ENCODE data around the gene LAMA2. TPM values are rescaled to one million over a fixed set of nuclear protein-coding genes. Genes with fewer than 3 reads are reported as not detected.

Gene LAMA2
- total RNA-seq, 3 donors from 2014 or later = 116 to 293 (median 118) TPM

DNA sequence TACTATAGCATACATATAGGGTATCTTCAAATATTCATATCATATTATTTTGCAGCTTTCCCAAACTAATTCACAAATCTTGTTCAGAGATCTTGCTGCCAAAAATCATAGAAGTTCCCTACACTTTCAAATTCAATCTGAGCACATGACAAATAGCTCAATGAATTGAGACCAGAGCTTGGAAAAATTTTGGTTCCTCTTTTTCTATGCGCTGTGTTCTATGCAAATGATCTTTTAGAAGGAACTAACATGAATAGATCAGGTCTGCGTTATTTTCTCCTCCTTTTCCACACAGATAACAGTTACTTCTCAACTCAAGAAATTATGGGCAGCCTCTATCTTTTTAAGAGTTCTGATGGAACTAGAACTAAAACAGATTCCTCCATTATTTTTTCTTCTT lies 510.7 kb downstream of the LAMA2 start:
- Histone ChIP-seq H3K4me3 (no peak overlapping the region), H3K27me3 (no peaks in the 10 kb centered on the region), H3K9me3 (no peaks in the 10 kb centered on the region), H3K36me3 (no peaks in the 10 kb centered on the region), H3K4me1 (no peaks in the 10 kb centered on the region), H3K27ac (no peak overlapping the region)
- intact Hi-C loops (cut with DNase I; ENCODE audit: low total_unique reads) = no loop called here
- TF ChIP-seq, protein P1, sequence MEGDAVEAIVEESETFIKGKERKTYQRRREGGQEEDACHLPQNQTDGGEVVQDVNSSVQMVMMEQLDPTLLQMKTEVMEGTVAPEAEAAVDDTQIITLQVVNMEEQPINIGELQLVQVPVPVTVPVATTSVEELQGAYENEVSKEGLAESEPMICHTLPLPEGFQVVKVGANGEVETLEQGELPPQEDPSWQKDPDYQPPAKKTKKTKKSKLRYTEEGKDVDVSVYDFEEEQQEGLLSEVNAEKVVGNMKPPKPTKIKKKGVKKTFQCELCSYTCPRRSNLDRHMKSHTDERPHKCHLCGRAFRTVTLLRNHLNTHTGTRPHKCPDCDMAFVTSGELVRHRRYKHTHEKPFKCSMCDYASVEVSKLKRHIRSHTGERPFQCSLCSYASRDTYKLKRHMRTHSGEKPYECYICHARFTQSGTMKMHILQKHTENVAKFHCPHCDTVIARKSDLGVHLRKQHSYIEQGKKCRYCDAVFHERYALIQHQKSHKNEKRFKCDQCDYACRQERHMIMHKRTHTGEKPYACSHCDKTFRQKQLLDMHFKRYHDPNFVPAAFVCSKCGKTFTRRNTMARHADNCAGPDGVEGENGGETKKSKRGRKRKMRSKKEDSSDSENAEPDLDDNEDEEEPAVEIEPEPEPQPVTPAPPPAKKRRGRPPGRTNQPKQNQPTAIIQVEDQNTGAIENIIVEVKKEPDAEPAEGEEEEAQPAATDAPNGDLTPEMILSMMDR (IDR thresholded peaks at IDR 0.05) = no peak
- TF ChIP-seq POLR2A (IDR thresholded peaks at IDR 0.05) (no peak), POLR2AphosphoS5 (IDR thresholded peaks at IDR 0.05) (no peak)
- DNase-seq (ENCODE audit: low spot score in 2 of 2) = no peak

DNA sequence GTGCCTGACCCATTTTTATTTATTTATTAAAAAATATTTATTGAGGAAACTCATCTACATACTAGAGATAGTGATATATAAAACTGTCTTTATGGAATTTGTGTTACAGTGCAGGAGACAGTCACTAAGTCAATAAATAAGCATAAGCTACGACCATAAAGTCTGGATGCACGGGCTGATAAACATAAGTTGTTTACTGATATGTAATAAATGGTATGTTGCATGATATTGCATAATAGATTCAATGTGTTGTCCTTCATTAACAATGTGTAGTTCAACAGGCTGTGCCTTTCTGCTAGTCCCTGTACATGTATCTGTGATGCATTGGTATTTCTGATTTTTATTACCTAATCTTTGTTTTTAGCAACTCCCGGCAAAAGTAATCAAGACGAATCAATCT lies 515.8 kb downstream of the LAMA2 start:
- Histone ChIP-seq H3K27me3 (no peaks in the 10 kb centered on the region), H3K4me1 (no peaks in the 10 kb centered on the region), H3K4me3 (no peak overlapping the region), H3K9me3 (no peaks in the 10 kb centered on the region), H3K27ac (no peak overlapping the region), H3K36me3 (peaks cover 4% of the 10 kb centered on the region)
- no peak for DNase-seq (ENCODE audit: low spot score in 2 of 2)
- TF ChIP-seq POLR2AphosphoS5 (IDR thresholded peaks at IDR 0.05) = no peak
- intact Hi-C loops (cut with DNase I; ENCODE audit: low total_unique reads) = no loop called here

DNA sequence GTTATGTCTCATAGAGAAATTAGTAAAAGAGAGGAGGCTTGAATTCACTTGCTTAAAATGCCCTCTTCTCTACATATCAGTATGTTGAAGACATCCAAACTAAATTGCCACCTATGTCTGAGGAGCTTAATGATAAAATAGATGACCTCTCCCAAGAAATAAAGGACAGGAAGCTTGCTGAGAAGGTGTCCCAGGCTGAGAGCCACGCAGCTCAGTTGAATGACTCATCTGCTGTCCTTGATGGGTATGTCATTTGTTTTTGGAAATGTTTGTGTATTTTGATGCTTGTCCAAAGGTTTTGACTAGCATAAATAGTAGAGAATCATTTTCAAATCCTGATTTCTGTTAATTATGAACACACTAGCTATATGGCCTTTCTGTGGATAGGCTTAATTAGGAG lies 519.3 kb downstream of the LAMA2 start:
- Histone ChIP-seq H3K27me3 (no peaks in the 10 kb centered on the region), H3K4me1 (no peaks in the 10 kb centered on the region), H3K36me3 (peaks cover 4% of the 10 kb centered on the region), H3K9me3 (no peaks in the 10 kb centered on the region), H3K4me3 (no peak overlapping the region), H3K27ac (no peak overlapping the region)
- TF ChIP-seq, protein P1 (IDR thresholded peaks at IDR 0.05) = no peak
- TF ChIP-seq POLR2A (IDR thresholded peaks at IDR 0.05) (no peak), POLR2AphosphoS5 (IDR thresholded peaks at IDR 0.05) (no peak)
- DNase-seq (ENCODE audit: low spot score in 2 of 2) = no peak
- intact Hi-C loops (cut with DNase I; ENCODE audit: low total_unique reads) = no loop called here

DNA sequence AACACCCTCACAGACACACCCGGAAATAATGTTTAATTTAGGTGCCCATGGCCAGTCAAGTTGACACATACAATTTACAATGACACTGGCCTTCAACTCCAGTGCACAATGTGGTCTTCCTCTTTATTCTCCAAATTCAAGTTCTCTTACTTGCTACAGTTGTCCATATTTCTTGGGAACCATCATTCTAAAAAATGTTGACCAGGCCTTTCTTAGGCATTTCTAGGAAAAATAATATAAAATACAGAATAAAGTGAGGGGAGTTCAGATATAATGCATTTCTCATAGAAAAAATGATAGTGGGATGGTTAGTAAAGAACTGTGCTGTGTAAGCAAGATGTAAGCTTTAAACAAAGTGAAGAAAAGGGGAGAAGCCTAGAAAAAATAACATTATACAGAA lies 528.2 kb downstream of the LAMA2 start:
- TF ChIP-seq, protein P1 (IDR thresholded peaks at IDR 0.05) = no peak
- TF ChIP-seq POLR2AphosphoS5 (IDR thresholded peaks at IDR 0.05) = no peak
- Histone ChIP-seq H3K27me3 (no peaks in the 10 kb centered on the region), H3K4me1 (no peaks in the 10 kb centered on the region), H3K27ac (no peak overlapping the region), H3K9me3 (no peaks in the 10 kb centered on the region), H3K36me3 (no peaks in the 10 kb centered on the region), H3K4me3 (no peak overlapping the region)
- no peak for DNase-seq (ENCODE audit: low spot score in 2 of 2)
- intact Hi-C loops (cut with DNase I; ENCODE audit: low total_unique reads) = no loop called here

DNA sequence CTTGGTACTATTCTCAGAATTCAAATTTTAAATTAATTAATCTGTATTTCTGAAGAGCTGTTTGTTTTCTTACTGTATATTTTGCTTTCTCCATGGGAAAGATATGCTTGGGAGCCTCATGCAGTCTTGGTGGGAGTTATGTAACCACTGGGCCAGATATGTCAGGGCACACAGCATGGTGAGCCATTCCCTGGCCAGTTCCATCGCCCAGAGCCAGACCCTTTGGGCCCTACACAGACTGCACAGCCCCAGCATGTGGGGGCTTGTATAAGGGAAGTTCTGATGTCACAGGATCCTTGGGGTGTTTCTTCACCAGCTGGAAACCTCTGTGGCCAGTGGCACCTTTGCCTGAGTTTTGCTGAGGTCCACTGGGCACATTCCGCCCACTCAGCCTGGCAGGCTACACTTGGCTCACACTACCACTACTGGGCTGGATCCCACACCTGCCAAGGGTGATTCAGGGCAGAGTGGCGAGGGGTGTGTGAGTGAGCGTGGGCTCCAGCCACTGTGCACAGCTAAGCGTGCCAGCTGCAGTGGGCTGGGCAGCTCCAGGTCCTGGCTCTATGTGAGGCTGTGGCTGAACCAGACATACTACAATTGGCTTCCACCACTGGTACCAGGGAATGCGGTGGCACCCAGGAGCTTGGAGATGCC lies 533.5 kb downstream of the LAMA2 start:
- DNase-seq (ENCODE audit: low spot score in 2 of 2) = no peak
- H3K4me1 ChIP-seq = no peaks in the 10 kb centered on the region
- H3K4me3 ChIP-seq = no peak overlapping the region
- H3K27ac ChIP-seq = no peak overlapping the region
- H3K9me3 ChIP-seq = no peaks in the 10 kb centered on the region
- H3K36me3 ChIP-seq = no peaks in the 10 kb centered on the region
- intact Hi-C loops (cut with DNase I; ENCODE audit: low total_unique reads) = no loop called here
- no peaks in the 10 kb centered on the region for H3K27me3 ChIP-seq
- TF ChIP-seq POLR2AphosphoS5 (IDR thresholded peaks at IDR 0.05) (no peak), POLR2A (IDR thresholded peaks at IDR 0.05) (no peak)
- TF ChIP-seq, protein P1 (IDR thresholded peaks at IDR 0.05) = no peak

Measured in breast epithelium (tissue), 4 donors.